GM19240 (cell line): ENCODE results near the gene RAB7A.

Experiments used
- DNase-seq: peaks from one replicate; pipeline ENCODE4 v3.0.0; 2011; ENCODE audit warnings: low spot score; ENCODE audit not compliant: insufficient read length

Gene RAB7A

GRCh38 chr3:128726023-128727016, at the start of gene RAB7A:
Gene RAB7A, plus strand, starts transcription at chr3:128726183. Its CDS starts 69,185 bp downstream, at chr3:128795368.
- peak; percentile 94 for DNase-seq

GRCh38 chr3:128679338-128679737, 46.6 kb upstream of the RAB7A start:
- DNase-seq = no peak

- peak; percentile 87 for DNase-seq
Measured at GRCh38 chr3:128680603-128681368, 45.2 kb upstream of the RAB7A start.

GRCh38 chr3:128681369-128681829, 44.6 kb upstream of the RAB7A start:
- no peak for DNase-seq

GRCh38 chr3:128683957-128684356, 42.0 kb upstream of the RAB7A start:
- no peak for DNase-seq

GRCh38 chr3:128684986-128685726, 40.8 kb upstream of the RAB7A start:
- no peak for DNase-seq

- no peak for DNase-seq
Measured at GRCh38 chr3:128686465-128686864, 39.5 kb upstream of the RAB7A start.

GRCh38 chr3:128689060-128689459, 36.9 kb upstream of the RAB7A start:
- DNase-seq = no peak

GRCh38 chr3:128693696-128694095, 32.3 kb upstream of the RAB7A start:
- DNase-seq = no peak

- DNase-seq = no peak
Measured at GRCh38 chr3:128697341-128697740, 28.6 kb upstream of the RAB7A start.

GRCh38 chr3:128698211-128699047, 27.6 kb upstream of the RAB7A start:
- no peak for DNase-seq

- no peak for DNase-seq
Measured at GRCh38 chr3:128701342-128702212, 24.4 kb upstream of the RAB7A start.

GRCh38 chr3:128702391-128702790, 23.6 kb upstream of the RAB7A start:
- no peak for DNase-seq

GRCh38 chr3:128703561-128703960, 22.4 kb upstream of the RAB7A start:
- DNase-seq = no peak

GRCh38 chr3:128706086-128706615, 19.8 kb upstream of the RAB7A start:
- DNase-seq = no peak

- DNase-seq = no peak
Measured at GRCh38 chr3:128707928-128708494, 18.0 kb upstream of the RAB7A start.

GRCh38 chr3:128709038-128709437, 16.9 kb upstream of the RAB7A start:
- no peak for DNase-seq

- DNase-seq = no peak
Measured at GRCh38 chr3:128709506-128710210, 16.3 kb upstream of the RAB7A start.
